GM13977 (cell line): ENCODE data around the gene CCDC190.
"Not testable (repeated sequence)": the region's sequence is repeated elsewhere in the genome, so short reads cannot be mapped to it uniquely, and the experiment has no call there.

Experiments used
- DNase-seq: peaks from one replicate; pipeline ENCODE4 v3.0.0; 2012; ENCODE audit warnings: low spot score
- in situ Hi-C: fragments of 300-500 bp; cut with MboI; formaldehyde crosslinking; loops from one replicate; pipeline ENCODE4 v1.12.0; 2022; ENCODE audit warnings: low sequenced_read_pairs, low pct_unique_long_range_greater_than_20kb, mixed read lengths, inconsistent platforms; ENCODE audit not compliant: unreplicated experiment
- TF ChIP-seq, protein P1 (sequence below): IDR thresholded peaks from 2 replicates; pipeline ENCODE4 v1.5.1; 2012; ENCODE audit warnings: mild to moderate bottlenecking, control low read depth; ENCODE audit not compliant: insufficient read depth; ENCODE audit errors: extremely low read depth, missing control alignments

Gene CCDC190

GRCh38 chr1:162872981-162873380, 12.0 kb upstream of the CCDC190 start:
- no peak for DNase-seq
- in situ Hi-C loops, result loop anchor here (25.0 kb wide), 1 partner anchor 439 kb away; the partner anchor contains the start of gene NUF2
- TF ChIP-seq, protein P1, sequence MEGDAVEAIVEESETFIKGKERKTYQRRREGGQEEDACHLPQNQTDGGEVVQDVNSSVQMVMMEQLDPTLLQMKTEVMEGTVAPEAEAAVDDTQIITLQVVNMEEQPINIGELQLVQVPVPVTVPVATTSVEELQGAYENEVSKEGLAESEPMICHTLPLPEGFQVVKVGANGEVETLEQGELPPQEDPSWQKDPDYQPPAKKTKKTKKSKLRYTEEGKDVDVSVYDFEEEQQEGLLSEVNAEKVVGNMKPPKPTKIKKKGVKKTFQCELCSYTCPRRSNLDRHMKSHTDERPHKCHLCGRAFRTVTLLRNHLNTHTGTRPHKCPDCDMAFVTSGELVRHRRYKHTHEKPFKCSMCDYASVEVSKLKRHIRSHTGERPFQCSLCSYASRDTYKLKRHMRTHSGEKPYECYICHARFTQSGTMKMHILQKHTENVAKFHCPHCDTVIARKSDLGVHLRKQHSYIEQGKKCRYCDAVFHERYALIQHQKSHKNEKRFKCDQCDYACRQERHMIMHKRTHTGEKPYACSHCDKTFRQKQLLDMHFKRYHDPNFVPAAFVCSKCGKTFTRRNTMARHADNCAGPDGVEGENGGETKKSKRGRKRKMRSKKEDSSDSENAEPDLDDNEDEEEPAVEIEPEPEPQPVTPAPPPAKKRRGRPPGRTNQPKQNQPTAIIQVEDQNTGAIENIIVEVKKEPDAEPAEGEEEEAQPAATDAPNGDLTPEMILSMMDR, result no peak

DNA sequence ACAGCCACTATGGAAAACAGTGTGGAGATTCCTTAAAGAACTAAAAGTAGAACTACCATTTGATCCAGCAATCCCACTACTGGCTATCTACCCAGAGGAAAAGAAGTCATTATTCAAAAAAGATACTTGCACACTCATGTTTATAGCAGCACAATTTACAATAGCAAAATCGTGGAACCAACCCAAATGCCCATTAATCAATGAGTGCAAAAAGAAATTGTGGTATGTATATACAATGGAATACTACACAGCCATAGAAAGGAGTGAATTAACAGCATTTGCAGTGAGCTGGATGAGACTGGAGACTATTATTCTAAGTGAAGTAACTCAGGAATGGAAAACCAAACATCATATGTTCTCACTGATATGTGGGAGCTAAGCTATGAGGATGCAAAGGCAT, 10.4 kb upstream of the CCDC190 start:
- not testable (repeated sequence) for DNase-seq
- in situ Hi-C loops, result loop anchor here (25.0 kb wide), 1 partner anchor 441 kb away; the partner anchor contains the start of gene NUF2

DNA sequence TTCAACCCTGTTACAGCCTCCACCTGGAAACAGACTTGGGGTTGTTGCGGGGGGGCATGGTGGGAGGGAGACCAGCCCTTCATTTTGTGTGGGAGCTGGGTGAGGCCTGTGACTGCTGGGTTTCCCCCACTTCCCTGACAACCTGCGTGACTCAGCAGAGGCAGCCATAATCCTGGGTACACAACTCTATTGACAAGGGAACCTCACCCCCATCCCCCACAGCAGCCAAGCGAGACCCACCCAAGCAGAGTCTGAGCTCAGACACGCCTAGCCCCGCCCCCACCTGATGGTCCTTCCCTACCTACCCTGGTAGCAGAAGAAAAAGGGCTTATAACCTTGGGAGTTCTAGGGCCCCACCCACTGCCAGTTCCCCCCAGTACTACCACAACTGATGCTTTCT, 8.0 kb upstream of the CCDC190 start:
- in situ Hi-C loops, result loop anchor here (25.0 kb wide), 1 partner anchor 443 kb away; the partner anchor contains the start of gene NUF2
- TF ChIP-seq, protein P1, result no peak
- DNase-seq, result no peak

DNA sequence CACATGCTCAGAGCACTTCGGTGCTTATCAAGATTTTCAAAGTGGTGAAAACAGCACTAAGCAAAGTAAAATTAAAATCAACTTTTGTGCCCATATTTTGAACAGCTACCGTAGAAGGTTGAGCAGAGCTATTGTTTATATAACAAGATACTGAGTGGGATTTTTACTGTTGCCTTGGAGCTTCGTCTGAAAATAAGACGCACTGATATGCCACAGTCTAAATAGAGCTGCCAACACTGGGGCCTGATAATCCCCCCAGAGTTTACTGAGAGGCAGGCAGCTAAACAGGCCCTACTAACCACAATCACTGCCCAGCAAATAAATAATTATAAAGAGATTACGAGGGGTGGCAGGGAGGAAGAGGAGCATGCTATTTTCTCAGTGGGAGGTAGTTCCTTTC, 650 bp upstream of the CCDC190 start:
- TF ChIP-seq, protein P1, result no peak
- in situ Hi-C loops, result loop anchor here (25.0 kb wide), 1 partner anchor 451 kb away; the partner anchor contains the start of gene NUF2
- DNase-seq, result no peak

DNA sequence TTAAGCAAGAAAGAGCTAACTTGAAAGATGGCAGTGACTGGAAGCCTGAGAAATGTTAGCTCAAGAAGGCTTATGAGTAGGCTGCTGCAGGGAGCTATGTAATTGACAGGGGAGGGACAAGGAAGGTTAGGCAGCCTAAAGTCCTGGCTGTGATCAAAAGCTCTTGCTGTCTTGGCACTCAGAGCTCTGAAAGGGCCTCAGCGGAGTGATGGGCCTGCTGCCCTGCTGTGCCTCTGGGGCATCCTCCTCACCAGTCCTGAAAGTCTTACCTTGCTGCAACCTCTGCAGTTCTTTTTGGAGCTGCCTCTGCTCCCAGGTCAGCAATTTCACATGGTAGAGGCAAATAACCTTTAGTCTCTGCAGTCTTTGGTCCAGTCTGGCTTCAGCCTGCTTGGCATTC, 1.8 kb downstream of the CCDC190 start:
- in situ Hi-C loops, result loop anchor here (25.0 kb wide), 1 partner anchor 453 kb away; the partner anchor contains the start of gene NUF2
- TF ChIP-seq, protein P1, result no peak
- DNase-seq, result no peak

DNA sequence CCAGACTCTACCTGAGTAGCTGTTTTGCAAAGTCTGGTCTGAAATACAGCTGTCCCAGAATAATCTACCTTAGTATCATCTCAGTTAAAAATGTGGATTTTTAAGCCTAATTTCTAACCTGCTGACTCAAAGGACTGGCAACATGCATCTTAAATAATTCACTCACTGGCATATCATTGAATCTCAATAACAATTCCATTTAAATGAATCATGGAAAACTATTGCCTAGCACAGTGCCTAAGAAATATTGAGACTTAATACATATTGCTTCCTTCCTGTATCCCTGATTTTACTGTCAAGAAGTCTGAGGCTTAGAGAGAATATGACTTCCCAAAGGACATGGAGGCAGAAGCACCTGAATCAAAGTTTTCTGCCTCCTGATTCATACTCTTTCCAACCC, 3.1 kb downstream of the CCDC190 start:
- in situ Hi-C loops, result loop anchor here (25.0 kb wide), 1 partner anchor 454 kb away; the partner anchor contains the start of gene NUF2
- TF ChIP-seq, protein P1, result no peak
- DNase-seq, result no peak

DNA sequence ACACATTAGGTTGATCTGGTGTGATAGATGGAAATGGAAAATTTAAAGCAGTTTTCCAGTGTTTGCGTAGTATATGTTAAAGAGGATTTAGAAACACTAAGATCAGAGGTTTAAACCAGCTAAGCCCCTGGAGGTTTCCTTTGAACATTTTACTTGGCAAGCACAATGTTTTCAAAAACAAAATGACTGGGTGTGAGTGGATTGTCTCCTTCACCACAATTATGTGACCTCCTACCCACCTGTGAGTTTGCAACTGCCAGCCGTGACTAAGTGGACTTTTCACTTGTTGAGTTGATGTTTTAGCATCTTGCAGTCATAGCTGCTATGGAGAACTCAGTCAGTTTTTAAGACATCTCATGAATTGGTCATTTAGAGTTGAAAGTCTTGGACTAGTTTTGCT, 4.7 kb downstream of the CCDC190 start:
- TF ChIP-seq, protein P1, result no peak
- no peak for DNase-seq
- in situ Hi-C loops, result loop anchor here (25.0 kb wide), 1 partner anchor 456 kb away; the partner anchor contains the start of gene NUF2
